Loucy (cell line): ENCODE data around the gene FMO4.

Experiments
- EZH2phosphoT487 ChIP-seq: fragments of 200-600 bp; IDR thresholded peaks from 2 replicates; pipeline ENCODE4 v1.6.1; 2018; ENCODE audit warnings: antibody characterized with exemption, mild to moderate bottlenecking, moderate library complexity, borderline replicate concordance
- TF ChIP-seq, protein P1 (sequence below): fragments of 200-600 bp; sonication (generic); conservative IDR thresholded peaks from 2 replicates; pipeline ENCODE4 v1.5.1; 2014; ENCODE audit warnings: mild to moderate bottlenecking, antibody characterized with exemption, low read length

- TF ChIP-seq, protein P1, sequence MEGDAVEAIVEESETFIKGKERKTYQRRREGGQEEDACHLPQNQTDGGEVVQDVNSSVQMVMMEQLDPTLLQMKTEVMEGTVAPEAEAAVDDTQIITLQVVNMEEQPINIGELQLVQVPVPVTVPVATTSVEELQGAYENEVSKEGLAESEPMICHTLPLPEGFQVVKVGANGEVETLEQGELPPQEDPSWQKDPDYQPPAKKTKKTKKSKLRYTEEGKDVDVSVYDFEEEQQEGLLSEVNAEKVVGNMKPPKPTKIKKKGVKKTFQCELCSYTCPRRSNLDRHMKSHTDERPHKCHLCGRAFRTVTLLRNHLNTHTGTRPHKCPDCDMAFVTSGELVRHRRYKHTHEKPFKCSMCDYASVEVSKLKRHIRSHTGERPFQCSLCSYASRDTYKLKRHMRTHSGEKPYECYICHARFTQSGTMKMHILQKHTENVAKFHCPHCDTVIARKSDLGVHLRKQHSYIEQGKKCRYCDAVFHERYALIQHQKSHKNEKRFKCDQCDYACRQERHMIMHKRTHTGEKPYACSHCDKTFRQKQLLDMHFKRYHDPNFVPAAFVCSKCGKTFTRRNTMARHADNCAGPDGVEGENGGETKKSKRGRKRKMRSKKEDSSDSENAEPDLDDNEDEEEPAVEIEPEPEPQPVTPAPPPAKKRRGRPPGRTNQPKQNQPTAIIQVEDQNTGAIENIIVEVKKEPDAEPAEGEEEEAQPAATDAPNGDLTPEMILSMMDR, result no peak
- TF ChIP-seq EZH2phosphoT487, result no peak
These were observed 75.2 kb downstream of the FMO4 start for GRCh38 chr1:171389171-171389570.
